SIG-M5 treated with dmso at 0.1 percent for 504 hours (cell line): ENCODE results near the gene XCL1.
"Not testable (repeated sequence)": the region's sequence is repeated elsewhere in the genome, so short reads cannot be mapped to it uniquely, and the experiment has no call there.

Source experiments
- DNase-seq: peaks from one replicate; lab custom pipeline; 2025; ENCODE audit not compliant: unreplicated experiment; lab: John Stamatoyannopoulos, UW

Gene XCL1

GRCh38 chr1:168567007-168567406, 9.4 kb upstream of the XCL1 start:
- DNase-seq: no peak

- no peak for DNase-seq
Observed at GRCh38 chr1:168567568-168567967, 8.8 kb upstream of the XCL1 start.

GRCh38 chr1:168568346-168568745, 8.1 kb upstream of the XCL1 start:
- no peak for DNase-seq

GRCh38 chr1:168570652-168571051, 5.8 kb upstream of the XCL1 start:
- no peak for DNase-seq

- no peak for DNase-seq
Observed at GRCh38 chr1:168572633-168573032, 3.8 kb upstream of the XCL1 start.

GRCh38 chr1:168574234-168574633, 2.2 kb upstream of the XCL1 start:
- peak; percentile 35 for DNase-seq

GRCh38 chr1:168578531-168579185, 2.3 kb downstream of the XCL1 start:
- not testable (repeated sequence) for DNase-seq

GRCh38 chr1:168580290-168580689, 3.9 kb downstream of the XCL1 start:
- not testable (repeated sequence) for DNase-seq

GRCh38 chr1:168580991-168581390, 4.6 kb downstream of the XCL1 start:
- DNase-seq: not testable (repeated sequence)

GRCh38 chr1:168581817-168582572, 5.6 kb downstream of the XCL1 start:
- DNase-seq: no peak

GRCh38 chr1:168582688-168583336, 6.4 kb downstream of the XCL1 start:
- DNase-seq: no peak

GRCh38 chr1:168583571-168583970, 7.2 kb downstream of the XCL1 start:
- no peak for DNase-seq

GRCh38 chr1:168585191-168585590, 8.8 kb downstream of the XCL1 start:
- no peak for DNase-seq

- no peak for DNase-seq
Observed at GRCh38 chr1:168585937-168586336, 9.5 kb downstream of the XCL1 start.

GRCh38 chr1:168589167-168589566, 12.8 kb downstream of the XCL1 start:
- no peak for DNase-seq

GRCh38 chr1:168591066-168591465, 14.7 kb downstream of the XCL1 start:
- DNase-seq: no peak

GRCh38 chr1:168591641-168592250, 15.3 kb downstream of the XCL1 start:
- DNase-seq: no peak

- not testable (repeated sequence) for DNase-seq
Observed at GRCh38 chr1:168595403-168595802, 19.0 kb downstream of the XCL1 start.

- no peak for DNase-seq
Observed at GRCh38 chr1:168598125-168598524, 21.7 kb downstream of the XCL1 start.

- no peak for DNase-seq
Observed at GRCh38 chr1:168598892-168599291, 22.5 kb downstream of the XCL1 start.

- DNase-seq: no peak
Observed at GRCh38 chr1:168599641-168600040, 23.2 kb downstream of the XCL1 start.

- no peak for DNase-seq
Observed at GRCh38 chr1:168601051-168601450, 24.6 kb downstream of the XCL1 start.
